GM12801 (cell line): ENCODE data around the gene PCDHGA12.

ENCODE experiments used
- CTCF ChIP-seq: IDR thresholded peaks from one replicate; pipeline ENCODE4 v1.5.1; 2011; ENCODE audit warnings: control low read depth; ENCODE audit not compliant: insufficient read length; ENCODE audit errors: extremely low read depth

The PCDHGA12 gene

GRCh38 chr5:141475625-141476131 is 45.4 kb downstream of the PCDHGA12 start, which contains the start of gene PCDHGC3:
TSS of gene PCDHGC3 (plus strand) at chr5:141475966. CDS start at chr5:141476117, 151 bp downstream.
- no peak for TF ChIP-seq CTCF

GRCh38 chr5:141476132-141476911 is 46.0 kb downstream of the PCDHGA12 start:
- TF ChIP-seq CTCF = no peak

- TF ChIP-seq CTCF = no peak
Observed at GRCh38 chr5:141477044-141477575, 46.8 kb downstream of the PCDHGA12 start.

GRCh38 chr5:141477815-141478214 is 47.5 kb downstream of the PCDHGA12 start:
- no peak for TF ChIP-seq CTCF

GRCh38 chr5:141478321-141478945 is 48.1 kb downstream of the PCDHGA12 start:
- TF ChIP-seq CTCF = no peak

GRCh38 chr5:141479776-141480175 is 49.5 kb downstream of the PCDHGA12 start:
- TF ChIP-seq CTCF = no peak
